BLaER1 (cell line): ENCODE data around the gene GPR17.

Experiments used
- H3K27ac ChIP-seq: shearing (Covaris generic); formaldehyde crosslinking; 2 replicates; pipeline ENCODE4 v1.8.1; 2022
- H3K27me3 ChIP-seq: shearing (Covaris generic); formaldehyde crosslinking; 2 replicates; pipeline ENCODE4 v1.8.1; 2022
- H3K36me3 ChIP-seq: shearing (Covaris generic); formaldehyde crosslinking; 2 replicates; pipeline ENCODE4 v1.8.1; 2022
- H3K4me1 ChIP-seq: shearing (Covaris generic); formaldehyde crosslinking; 2 replicates; pipeline ENCODE4 v1.8.1; 2022
- H3K4me2 ChIP-seq: shearing (Covaris generic); formaldehyde crosslinking; 2 replicates; pipeline ENCODE4 v1.8.1; 2022
- H3K4me3 ChIP-seq: shearing (Covaris generic); formaldehyde crosslinking; 2 replicates; pipeline ENCODE4 v1.8.1; 2022
- H3K9ac ChIP-seq: shearing (Covaris generic); formaldehyde crosslinking; 2 replicates; pipeline ENCODE4 v1.8.1; 2022
- H3K9me3 ChIP-seq: shearing (Covaris generic); formaldehyde crosslinking; 2 replicates; pipeline ENCODE4 v1.8.1; 2022
- H4K20me1 ChIP-seq: shearing (Covaris generic); formaldehyde crosslinking; 2 replicates; pipeline ENCODE4 v1.8.1; 2022
- Cebpa-rat ChIP-seq: shearing (Covaris generic); IDR thresholded peaks from 2 replicates; pipeline ENCODE4 v1.8.1; 2022

The GPR17 gene

GRCh38 chr2:127697482-127698180, 51.7 kb downstream of the GPR17 start:
- H3K36me3 ChIP-seq, result no peaks in the 10 kb centered on the region
- no peaks in the 10 kb centered on the region for H3K9me3 ChIP-seq
- H3K27ac ChIP-seq, result no peak overlapping the region
- no peak overlapping the region for H3K4me3 ChIP-seq
- no peaks in the 10 kb centered on the region for H3K27me3 ChIP-seq
- H4K20me1 ChIP-seq, result peaks cover 4% of the 10 kb centered on the region
- H3K4me1 ChIP-seq, result peaks cover 13% of the 10 kb centered on the region
- TF ChIP-seq Cebpa-rat, result no peak
- H3K9ac ChIP-seq, result no peak overlapping the region
- H3K4me2 ChIP-seq, result no peak overlapping the region

DNA sequence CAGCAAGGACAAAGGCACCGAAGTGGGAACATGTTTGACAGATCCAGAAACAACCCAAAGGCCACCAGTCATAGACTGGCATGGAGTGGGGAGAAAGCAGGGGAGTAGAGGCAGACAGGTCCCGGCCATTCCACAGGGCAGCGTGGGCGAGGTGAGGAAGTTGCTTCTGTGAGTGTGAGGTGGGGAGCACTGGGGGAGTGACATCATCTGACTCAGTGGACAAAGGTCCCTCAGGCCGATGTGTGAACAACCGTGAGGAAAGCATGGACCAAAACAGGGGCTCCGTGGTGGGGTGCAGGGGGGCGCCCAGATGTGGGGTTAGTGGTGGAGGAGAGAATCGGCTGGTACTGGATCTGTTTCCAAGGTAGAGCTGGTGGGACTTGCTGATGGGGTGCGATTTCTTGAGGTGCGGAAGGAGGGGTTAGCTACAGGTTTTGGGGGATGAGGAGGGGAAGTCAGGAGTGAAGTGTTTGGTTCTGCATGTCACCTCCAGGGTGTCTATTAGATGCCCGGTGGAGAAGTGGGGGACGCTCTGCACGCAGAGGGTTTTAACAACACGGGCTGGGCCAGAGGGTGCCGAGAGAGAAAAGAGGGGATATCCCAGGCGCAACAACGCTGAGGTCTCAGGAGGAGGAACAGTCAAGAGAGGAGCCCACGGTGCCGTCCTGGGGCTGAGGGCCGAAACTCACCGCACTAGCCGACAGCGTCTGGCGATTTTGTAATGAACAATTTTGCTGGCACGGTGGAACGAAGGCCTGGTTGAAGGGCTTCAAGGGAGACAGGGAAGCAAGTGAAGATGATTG, 52.8 kb downstream of the GPR17 start:
- H3K36me3 ChIP-seq, result peaks cover 4% of the 10 kb centered on the region; the same call in 1 of the 2 replicates
- H3K27me3 ChIP-seq, result no peaks in the 10 kb centered on the region
- H3K4me1 ChIP-seq, result peaks cover 24% of the 10 kb centered on the region
- no peak overlapping the region for H3K9ac ChIP-seq
- H3K4me3 ChIP-seq, result no peak overlapping the region
- H3K4me2 ChIP-seq, result no peak overlapping the region
- H3K27ac ChIP-seq, result no peak overlapping the region
- H4K20me1 ChIP-seq, result peaks cover 16% of the 10 kb centered on the region
- no peaks in the 10 kb centered on the region for H3K9me3 ChIP-seq
- TF ChIP-seq Cebpa-rat, result no peak

- H3K4me1 ChIP-seq, result peaks cover 36% of the 10 kb centered on the region
- H3K4me3 ChIP-seq, result peak overlapping the region; percentile 84
- H3K27ac ChIP-seq, result peak overlapping the region; percentile 99
- H3K27me3 ChIP-seq, result no peaks in the 10 kb centered on the region
- TF ChIP-seq Cebpa-rat, result no peak
- H4K20me1 ChIP-seq, result peaks cover 30% of the 10 kb centered on the region
- peak overlapping the region; percentile 89 for H3K4me2 ChIP-seq
- H3K9ac ChIP-seq, result peak overlapping the region; percentile 98
- no peaks in the 10 kb centered on the region for H3K9me3 ChIP-seq
- H3K36me3 ChIP-seq, result peaks cover 16% of the 10 kb centered on the region
Observed at GRCh38 chr2:127700527-127701192, 54.7 kb downstream of the GPR17 start.

DNA sequence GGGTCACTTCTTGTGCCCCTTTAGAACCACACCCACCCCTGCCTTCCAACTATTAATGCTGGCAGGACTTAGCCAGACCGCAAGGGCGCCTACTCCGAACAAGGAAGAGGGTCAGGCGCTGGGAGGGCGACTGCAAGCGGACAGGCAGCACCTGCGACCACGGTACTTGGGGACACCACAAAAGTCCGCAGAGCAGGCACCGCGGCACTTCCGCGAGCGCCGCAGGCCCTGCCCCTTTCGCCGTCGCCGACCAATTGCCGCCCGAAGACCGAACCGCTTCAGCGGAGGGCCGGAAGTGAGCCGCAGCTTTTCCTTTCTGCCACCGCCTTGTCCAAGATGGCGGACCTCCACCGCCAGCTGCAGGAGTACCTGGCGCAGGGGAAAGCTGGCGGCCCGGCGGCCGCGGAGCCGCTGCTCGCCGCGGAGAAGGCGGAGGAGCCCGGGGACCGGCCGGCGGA, 55.3 kb downstream of the GPR17 start, which contains the start of gene SFT2D3:
TSS of gene SFT2D3 (plus strand) at position 305 of the 458 bp plus-strand sequence. CDS start at position 337, 32 bp downstream.
- peaks cover 36% of the 10 kb centered on the region for H3K4me1 ChIP-seq
- peaks cover 35% of the 10 kb centered on the region for H4K20me1 ChIP-seq
- H3K27me3 ChIP-seq, result no peaks in the 10 kb centered on the region
- no peak for TF ChIP-seq Cebpa-rat
- no peaks in the 10 kb centered on the region for H3K9me3 ChIP-seq
- peaks cover 21% of the 10 kb centered on the region for H3K36me3 ChIP-seq
- peak within 1 kb of the TSS; percentile 98 for H3K9ac ChIP-seq
- peak within 1 kb of the TSS; percentile 89 for H3K4me2 ChIP-seq
- H3K4me3 ChIP-seq, result peak within 1 kb of the TSS; percentile 84
- H3K27ac ChIP-seq, result peak within 1 kb of the TSS; percentile 99

DNA sequence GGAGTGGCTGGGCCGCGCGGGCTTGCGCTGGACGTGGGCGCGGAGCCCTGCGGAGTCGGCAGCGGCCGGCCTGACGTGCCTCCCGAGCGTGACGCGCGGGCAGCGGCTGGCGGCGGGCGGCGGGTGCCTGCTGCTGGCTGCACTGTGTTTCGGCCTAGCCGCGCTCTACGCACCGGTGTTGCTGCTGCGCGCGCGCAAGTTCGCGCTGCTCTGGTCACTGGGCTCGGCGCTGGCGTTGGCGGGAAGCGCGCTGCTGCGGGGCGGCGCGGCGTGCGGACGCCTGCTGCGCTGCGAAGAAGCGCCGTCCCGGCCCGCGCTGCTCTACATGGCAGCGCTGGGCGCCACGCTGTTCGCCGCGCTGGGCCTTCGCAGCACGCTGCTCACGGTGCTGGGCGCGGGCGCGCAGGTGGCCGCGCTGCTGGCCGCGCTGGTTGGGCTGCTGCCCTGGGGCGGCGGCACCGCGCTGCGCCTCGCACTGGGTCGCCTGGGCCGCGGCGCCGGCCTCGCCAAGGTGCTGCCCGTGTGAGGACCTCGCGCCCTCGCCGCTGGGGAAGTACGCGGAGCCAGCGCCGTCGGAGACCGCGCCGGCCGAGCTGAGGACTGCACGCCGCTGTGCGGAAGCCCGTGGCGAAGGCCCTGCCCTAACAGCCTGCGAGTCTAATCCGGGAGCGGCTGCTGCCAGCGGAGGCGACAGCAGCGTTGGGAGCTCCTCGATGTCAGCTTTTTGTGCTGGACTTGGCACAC, 55.9 kb downstream of the GPR17 start:
- peaks cover 27% of the 10 kb centered on the region for H3K36me3 ChIP-seq
- H3K4me3 ChIP-seq, result peak overlapping the region; percentile 84
- H3K9me3 ChIP-seq, result no peaks in the 10 kb centered on the region
- H3K27ac ChIP-seq, result peak overlapping the region; percentile 99
- TF ChIP-seq Cebpa-rat, result no peak
- peak overlapping the region; percentile 89 for H3K4me2 ChIP-seq
- peak overlapping the region; percentile 98 for H3K9ac ChIP-seq
- peaks cover 41% of the 10 kb centered on the region for H4K20me1 ChIP-seq
- H3K4me1 ChIP-seq, result peaks cover 36% of the 10 kb centered on the region
- no peaks in the 10 kb centered on the region for H3K27me3 ChIP-seq
